ENCODE measurements around the gene TCOF1. TPM values are rescaled to one million over a fixed set of nuclear protein-coding genes. Genes with fewer than 3 reads are reported as not detected.

Gene TCOF1
- total RNA-seq, 2 experiments from 2014 or later, result 40.4 to 43.2 TPM

- peaks cover 0 to 3% of the 10 kb centered on the region in 2 experiments for H3K9me3 ChIP-seq (ENCODE audit: control insufficient read depth in 1 of 2, insufficient read depth in 1 of 2, low read length in 2 of 2)
- H3K27me3 ChIP-seq (ENCODE audit: control insufficient read depth in 1 of 2, insufficient read depth in 2 of 2, low read length in 2 of 2), result no peaks in the 10 kb centered on the region
- no peaks in the 10 kb centered on the region for H3K36me3 ChIP-seq (ENCODE audit: insufficient read depth, low read length)
- no peaks in the 10 kb centered on the region for H3K9me3 Mint-ChIP-seq
- no peaks in the 10 kb centered on the region for H3K36me3 Mint-ChIP-seq (ENCODE audit: low read depth)
- DNase-seq (no peak), ATAC-seq (ENCODE audit: poor library complexity) (no peak)
- H3K4me3 Mint-ChIP-seq, result no peak overlapping the region
- intact Hi-C loops (cut with DNase I, micrococcal nuclease), result no loop called here
- CTCF ChIA-PET, result interaction anchor here (0.7 kb wide), 1 partner anchor 96 kb away, joined by 3 read pairs; no protein-coding TSS in a partner anchor
- POLR2A ChIA-PET, result no interaction called here
- H3K4me1 Mint-ChIP-seq (ENCODE audit: low read depth), result no peaks in the 10 kb centered on the region
- no peak overlapping the region for H3K27ac Mint-ChIP-seq
- no peaks in the 10 kb centered on the region for H3K27me3 Mint-ChIP-seq
- TF ChIP-seq CTCF (IDR thresholded peaks at IDR 0.05), result no peak
- H3K27ac ChIP-seq (ENCODE audit: low read depth in 1 of 2, low read length in 2 of 2), result no peak overlapping the region
- peaks cover 3% of the 10 kb centered on the region for H3K4me1 ChIP-seq (ENCODE audit: insufficient read depth, low read length)
- H3K4me3 ChIP-seq (ENCODE audit: low read length), result no peak overlapping the region
These were observed 17.7 kb upstream of the TCOF1 start for GRCh38 chr5:150339841-150340240.

GRCh38 chr5:150340614-150341255 lies 16.8 kb upstream of the TCOF1 start:
- intact Hi-C loops (cut with DNase I, micrococcal nuclease), result no loop called here
- no peak for ATAC-seq (ENCODE audit: poor library complexity)
- Mint-ChIP-seq H3K36me3 (ENCODE audit: low read depth) (no peaks in the 10 kb centered on the region), H3K9me3 (no peaks in the 10 kb centered on the region), H3K27ac (no peak overlapping the region), H3K4me3 (no peak overlapping the region), H3K27me3 (no peaks in the 10 kb centered on the region), H3K4me1 (ENCODE audit: low read depth) (no peaks in the 10 kb centered on the region)
- no peak for TF ChIP-seq CTCF (IDR thresholded peaks at IDR 0.05)
- ChIA-PET POLR2A (no interaction called here), CTCF (no interaction called here)
- Histone ChIP-seq H3K4me3 (ENCODE audit: low read length) (no peak overlapping the region), H3K27me3 (ENCODE audit: control insufficient read depth in 1 of 2, insufficient read depth in 2 of 2, low read length in 2 of 2) (no peaks in the 10 kb centered on the region), H3K4me1 (ENCODE audit: insufficient read depth, low read length) (peaks cover 3% of the 10 kb centered on the region), H3K9me3 (ENCODE audit: control insufficient read depth in 1 of 2, insufficient read depth in 1 of 2, low read length in 2 of 2) (peaks cover 0 to 3% of the 10 kb centered on the region in 2 experiments), H3K36me3 (ENCODE audit: insufficient read depth, low read length) (no peaks in the 10 kb centered on the region), H3K27ac (ENCODE audit: low read depth in 1 of 2, low read length in 2 of 2) (no peak overlapping the region)
- no peak for DNase-seq

- no peak overlapping the region for H3K4me3 ChIP-seq (ENCODE audit: low read length)
- H3K36me3 ChIP-seq (ENCODE audit: insufficient read depth, low read length), result no peaks in the 10 kb centered on the region
- CTCF ChIA-PET, result no interaction called here
- Mint-ChIP-seq H3K36me3 (ENCODE audit: low read depth) (no peaks in the 10 kb centered on the region), H3K4me1 (ENCODE audit: low read depth) (no peaks in the 10 kb centered on the region), H3K27ac (no peak overlapping the region), H3K27me3 (no peaks in the 10 kb centered on the region), H3K4me3 (no peak overlapping the region), H3K9me3 (no peaks in the 10 kb centered on the region)
- ATAC-seq (ENCODE audit: poor library complexity), result no peak
- no peak for DNase-seq
- no peak for TF ChIP-seq CTCF (IDR thresholded peaks at IDR 0.05)
- peaks cover 0 to 3% of the 10 kb centered on the region in 2 experiments for H3K9me3 ChIP-seq (ENCODE audit: control insufficient read depth in 1 of 2, insufficient read depth in 1 of 2, low read length in 2 of 2)
- no peak overlapping the region for H3K27ac ChIP-seq (ENCODE audit: low read depth in 1 of 2, low read length in 2 of 2)
- peaks cover 3% of the 10 kb centered on the region for H3K4me1 ChIP-seq (ENCODE audit: insufficient read depth, low read length)
- intact Hi-C loops (cut with DNase I, micrococcal nuclease), result no loop called here
- POLR2A ChIA-PET, result no interaction called here
- H3K27me3 ChIP-seq (ENCODE audit: control insufficient read depth in 1 of 2, insufficient read depth in 2 of 2, low read length in 2 of 2), result no peaks in the 10 kb centered on the region
These were observed 16.2 kb upstream of the TCOF1 start for GRCh38 chr5:150341331-150341730.
